PFSK-1 (cell line): ENCODE results near the gene INKA2.

Source experiments
- POLR2AphosphoS5 ChIP-seq: IDR thresholded peaks from 2 replicates; pipeline ENCODE4 v1.6.1; 2012; ENCODE audit warnings: low read depth, mild to moderate bottlenecking, control low read depth, low read length, moderate library complexity
- REST ChIP-seq, 2 experiments: IDR thresholded peaks; 2 replicates each; pipeline versions ENCODE4 v1.6.1 to v1.8.0; 2011 to 2012; ENCODE audit warnings: low read depth in 2 of 2, low read length in 2 of 2, control low read depth in 1 of 2, inconsistent platforms in 1 of 2, mild to moderate bottlenecking in 1 of 2, moderate library complexity in 1 of 2; ENCODE audit not compliant: insufficient read depth in 1 of 2

GRCh38 chr1:111778541-111779051, 39.4 kb upstream of the INKA2 start:
- no peak for TF ChIP-seq REST (IDR thresholded peaks at IDR 0.05; ENCODE audit: insufficient read depth in 1 of 2, low read depth in 2 of 2, low read length in 2 of 2)
- TF ChIP-seq POLR2AphosphoS5: no peak
